ENCODE measurements around the gene RGS18. TPM values are rescaled to one million over a fixed set of nuclear protein-coding genes. Genes with fewer than 3 reads are reported as not detected.
A peak's percentile ranks its signal among the peaks of the same experiment; 100 is the strongest.

The RGS18 gene
- total and polyA plus RNA-seq, 9 of the 15 experiments (the other 6 are each of a cell fraction or from before 2014, with no cell fraction given), result 0.03 to 0.11 (median 0.05) TPM; not detected in 5

GRCh38 chr1:192147696-192148095, 10.6 kb upstream of the RGS18 start:
- no TSS peak for BruUV-seq (replicated peaks)
- Histone ChIP-seq H4K20me1 (replicated peaks; ENCODE audit: control insufficient read depth, insufficient read depth, low read length) (no peaks in the 10 kb centered on the region), H3K36me3 (ENCODE audit: control insufficient read depth, insufficient read depth, low read length) (no peaks in the 10 kb centered on the region), H3K4me3 (no peak overlapping the region), H3K27ac (ENCODE audit: extremely low read depth, low read depth, low read length) (no peak overlapping the region), H3K9ac (ENCODE audit: insufficient read depth in 1 of 2, low read depth in 2 of 2, low read length in 2 of 2) (no peak overlapping the region), H3K9me3 (replicated peaks; ENCODE audit: control insufficient read depth, insufficient read depth, low read depth, low read length) (no peaks in the 10 kb centered on the region), H2AFZ (ENCODE audit: low read depth, low read length) (no peak overlapping the region), H3K27me3 (ENCODE audit: control insufficient read depth in 2 of 2, insufficient read depth in 2 of 2, low read length in 2 of 2) (no peaks in the 10 kb centered on the region), H3K4me1 (replicated peaks in 1 of 2; ENCODE audit: control insufficient read depth in 2 of 2, insufficient read depth in 2 of 2, low read length in 2 of 2) (no peaks in the 10 kb centered on the region; a peak in 1 of 5 replicates), H3K4me2 (ENCODE audit: insufficient read depth, low read length) (no peak overlapping the region), H3K9me1 (ENCODE audit: control insufficient read depth, insufficient read depth, low read length) (no peaks in the 10 kb centered on the region), H3K79me2 (ENCODE audit: control insufficient read depth, insufficient read depth, low read length) (no peaks in the 10 kb centered on the region)
- FAIRE-seq (no peak), DNase-seq (ENCODE audit: extremely low read depth in 1 of 4, low spot score in 3 of 4) (no peak), ATAC-seq (peak; percentile 33; the same call in 1 of the 3 replicates)
- in situ Hi-C loops (cut with MboI), result no loop called here
- intact Hi-C loops (cut with micrococcal nuclease), result no loop called here
- WGBS (ENCODE audit: insufficient coverage, low coverage, missing lambda C conversion rate), result 15% methylated on average over 1 of the region's 1 CpG
- ChIA-PET POLR2A (interaction anchor here (0.8 to 0.9 kb wide), 2 partner anchors 9 to 14 kb away, joined by 3 read pairs; no protein-coding TSS in a partner anchor), CTCF (ENCODE audit: low intra/inter-chr PET ratio) (no interaction called here)
- TF ChIP-seq, protein P1, sequence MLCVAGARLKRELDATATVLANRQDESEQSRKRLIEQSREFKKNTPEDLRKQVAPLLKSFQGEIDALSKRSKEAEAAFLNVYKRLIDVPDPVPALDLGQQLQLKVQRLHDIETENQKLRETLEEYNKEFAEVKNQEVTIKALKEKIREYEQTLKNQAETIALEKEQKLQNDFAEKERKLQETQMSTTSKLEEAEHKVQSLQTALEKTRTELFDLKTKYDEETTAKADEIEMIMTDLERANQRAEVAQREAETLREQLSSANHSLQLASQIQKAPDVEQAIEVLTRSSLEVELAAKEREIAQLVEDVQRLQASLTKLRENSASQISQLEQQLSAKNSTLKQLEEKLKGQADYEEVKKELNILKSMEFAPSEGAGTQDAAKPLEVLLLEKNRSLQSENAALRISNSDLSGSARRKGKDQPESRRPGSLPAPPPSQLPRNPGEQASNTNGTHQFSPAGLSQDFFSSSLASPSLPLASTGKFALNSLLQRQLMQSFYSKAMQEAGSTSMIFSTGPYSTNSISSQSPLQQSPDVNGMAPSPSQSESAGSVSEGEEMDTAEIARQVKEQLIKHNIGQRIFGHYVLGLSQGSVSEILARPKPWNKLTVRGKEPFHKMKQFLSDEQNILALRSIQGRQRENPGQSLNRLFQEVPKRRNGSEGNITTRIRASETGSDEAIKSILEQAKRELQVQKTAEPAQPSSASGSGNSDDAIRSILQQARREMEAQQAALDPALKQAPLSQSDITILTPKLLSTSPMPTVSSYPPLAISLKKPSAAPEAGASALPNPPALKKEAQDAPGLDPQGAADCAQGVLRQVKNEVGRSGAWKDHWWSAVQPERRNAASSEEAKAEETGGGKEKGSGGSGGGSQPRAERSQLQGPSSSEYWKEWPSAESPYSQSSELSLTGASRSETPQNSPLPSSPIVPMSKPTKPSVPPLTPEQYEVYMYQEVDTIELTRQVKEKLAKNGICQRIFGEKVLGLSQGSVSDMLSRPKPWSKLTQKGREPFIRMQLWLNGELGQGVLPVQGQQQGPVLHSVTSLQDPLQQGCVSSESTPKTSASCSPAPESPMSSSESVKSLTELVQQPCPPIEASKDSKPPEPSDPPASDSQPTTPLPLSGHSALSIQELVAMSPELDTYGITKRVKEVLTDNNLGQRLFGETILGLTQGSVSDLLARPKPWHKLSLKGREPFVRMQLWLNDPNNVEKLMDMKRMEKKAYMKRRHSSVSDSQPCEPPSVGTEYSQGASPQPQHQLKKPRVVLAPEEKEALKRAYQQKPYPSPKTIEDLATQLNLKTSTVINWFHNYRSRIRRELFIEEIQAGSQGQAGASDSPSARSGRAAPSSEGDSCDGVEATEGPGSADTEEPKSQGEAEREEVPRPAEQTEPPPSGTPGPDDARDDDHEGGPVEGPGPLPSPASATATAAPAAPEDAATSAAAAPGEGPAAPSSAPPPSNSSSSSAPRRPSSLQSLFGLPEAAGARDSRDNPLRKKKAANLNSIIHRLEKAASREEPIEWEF (CRISPR knock-in tag; IDR thresholded peaks at IDR 0.05), result no peak
- TF ChIP-seq SRSF3 (IDR thresholded peaks at IDR 0.05; ENCODE audit: insufficient read depth, low read length), result no peak
- TF ChIP-seq LARP7 (IDR thresholded peaks at IDR 0.05), result no peak
- TF ChIP-seq CTBP1 (IDR thresholded peaks at IDR 0.05; ENCODE audit: borderline replicate concordance), result no peak
- no peak for TF ChIP-seq JUND (IDR thresholded peaks at IDR 0.05; ENCODE audit: borderline replicate concordance, low read depth, low read length)
- TF ChIP-seq JUND (tag; IDR thresholded peaks at IDR 0.05; ENCODE audit: borderline replicate concordance, low read depth, low read length), result no peak
- TF ChIP-seq, protein P2, sequence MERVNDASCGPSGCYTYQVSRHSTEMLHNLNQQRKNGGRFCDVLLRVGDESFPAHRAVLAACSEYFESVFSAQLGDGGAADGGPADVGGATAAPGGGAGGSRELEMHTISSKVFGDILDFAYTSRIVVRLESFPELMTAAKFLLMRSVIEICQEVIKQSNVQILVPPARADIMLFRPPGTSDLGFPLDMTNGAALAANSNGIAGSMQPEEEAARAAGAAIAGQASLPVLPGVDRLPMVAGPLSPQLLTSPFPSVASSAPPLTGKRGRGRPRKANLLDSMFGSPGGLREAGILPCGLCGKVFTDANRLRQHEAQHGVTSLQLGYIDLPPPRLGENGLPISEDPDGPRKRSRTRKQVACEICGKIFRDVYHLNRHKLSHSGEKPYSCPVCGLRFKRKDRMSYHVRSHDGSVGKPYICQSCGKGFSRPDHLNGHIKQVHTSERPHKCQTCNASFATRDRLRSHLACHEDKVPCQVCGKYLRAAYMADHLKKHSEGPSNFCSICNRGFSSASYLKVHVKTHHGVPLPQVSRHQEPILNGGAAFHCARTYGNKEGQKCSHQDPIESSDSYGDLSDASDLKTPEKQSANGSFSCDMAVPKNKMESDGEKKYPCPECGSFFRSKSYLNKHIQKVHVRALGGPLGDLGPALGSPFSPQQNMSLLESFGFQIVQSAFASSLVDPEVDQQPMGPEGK (CRISPR knock-in tag; IDR thresholded peaks at IDR 0.05; ENCODE audit: borderline replicate concordance), result no peak
- TF ChIP-seq ZNF780A (CRISPR knock-in tag; IDR thresholded peaks at IDR 0.05), result no peak
- TF ChIP-seq MTA1 (IDR thresholded peaks at IDR 0.05; ENCODE audit: borderline replicate concordance), result no peak
- TF ChIP-seq MYBL2 (IDR thresholded peaks at IDR 0.05; ENCODE audit: low read depth), result no peak
- TF ChIP-seq MYBL2 (CRISPR knock-in tag; IDR thresholded peaks at IDR 0.05; ENCODE audit: borderline replicate concordance), result no peak
- TF ChIP-seq ZNF263 (CRISPR knock-in tag; IDR thresholded peaks at IDR 0.05; ENCODE audit: borderline replicate concordance), result no peak
- TF ChIP-seq ZNF280B (CRISPR knock-in tag; IDR thresholded peaks at IDR 0.05), result no peak
- TF ChIP-seq, protein P3, sequence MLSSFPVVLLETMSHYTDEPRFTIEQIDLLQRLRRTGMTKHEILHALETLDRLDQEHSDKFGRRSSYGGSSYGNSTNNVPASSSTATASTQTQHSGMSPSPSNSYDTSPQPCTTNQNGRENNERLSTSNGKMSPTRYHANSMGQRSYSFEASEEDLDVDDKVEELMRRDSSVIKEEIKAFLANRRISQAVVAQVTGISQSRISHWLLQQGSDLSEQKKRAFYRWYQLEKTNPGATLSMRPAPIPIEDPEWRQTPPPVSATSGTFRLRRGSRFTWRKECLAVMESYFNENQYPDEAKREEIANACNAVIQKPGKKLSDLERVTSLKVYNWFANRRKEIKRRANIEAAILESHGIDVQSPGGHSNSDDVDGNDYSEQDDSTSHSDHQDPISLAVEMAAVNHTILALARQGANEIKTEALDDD (IDR thresholded peaks at IDR 0.05), result no peak
